SH-SY5Y (cell line): ENCODE measurements around the gene ENPP3.

Experiments
- GATA2 ChIP-seq: IDR thresholded peaks from 2 replicates; pipeline ENCODE4 v1.6.1; 2011; ENCODE audit warnings: mild to moderate bottlenecking, low read depth, low read length
- GATA3 ChIP-seq: IDR thresholded peaks from 2 replicates; pipeline ENCODE4 v1.6.1; 2011; ENCODE audit warnings: low read depth, mild to moderate bottlenecking, low read length, moderate library complexity

DNA sequence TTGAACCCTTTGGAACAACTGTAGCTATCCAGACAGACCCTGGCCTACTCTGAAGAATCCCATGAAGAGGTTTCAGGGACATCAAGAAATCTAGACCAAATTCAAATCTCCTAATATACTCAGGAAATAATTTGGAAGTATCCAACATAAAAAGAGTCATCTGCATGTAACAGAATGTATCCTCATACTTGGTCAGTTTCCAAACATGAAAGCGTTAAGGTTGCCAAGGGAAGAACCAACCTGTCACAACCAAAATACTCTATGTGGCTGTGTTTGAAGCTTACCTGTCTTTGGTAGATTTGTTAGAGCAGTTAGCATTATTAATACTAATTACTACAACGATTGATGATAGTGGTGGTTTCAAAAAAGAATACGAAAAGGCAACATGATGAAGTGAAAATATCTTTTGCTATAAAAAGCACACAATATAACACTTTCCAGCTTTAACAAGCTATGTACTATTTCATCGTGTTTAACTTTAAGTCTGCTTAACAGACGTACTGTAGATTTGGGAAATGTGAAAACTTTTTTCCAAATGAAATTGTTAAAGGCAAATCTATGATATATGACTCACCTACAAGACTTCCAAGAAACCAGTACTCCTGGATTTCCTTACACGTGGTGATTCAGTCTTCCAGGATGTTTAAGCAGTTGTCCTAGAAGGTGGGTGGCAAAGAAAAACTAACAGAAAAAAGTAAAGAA lies 124.1 kb downstream of the ENPP3 start:
- no peak for TF ChIP-seq GATA2
- TF ChIP-seq GATA3: no peak
